ENCODE results near the gene DPYSL4. TPM values are rescaled to one million over a fixed set of nuclear protein-coding genes. Genes with fewer than 3 reads are reported as not detected.

The DPYSL4 gene
- total RNA-seq, 1 donor from 2014 or later = 0.99 TPM

DNA sequence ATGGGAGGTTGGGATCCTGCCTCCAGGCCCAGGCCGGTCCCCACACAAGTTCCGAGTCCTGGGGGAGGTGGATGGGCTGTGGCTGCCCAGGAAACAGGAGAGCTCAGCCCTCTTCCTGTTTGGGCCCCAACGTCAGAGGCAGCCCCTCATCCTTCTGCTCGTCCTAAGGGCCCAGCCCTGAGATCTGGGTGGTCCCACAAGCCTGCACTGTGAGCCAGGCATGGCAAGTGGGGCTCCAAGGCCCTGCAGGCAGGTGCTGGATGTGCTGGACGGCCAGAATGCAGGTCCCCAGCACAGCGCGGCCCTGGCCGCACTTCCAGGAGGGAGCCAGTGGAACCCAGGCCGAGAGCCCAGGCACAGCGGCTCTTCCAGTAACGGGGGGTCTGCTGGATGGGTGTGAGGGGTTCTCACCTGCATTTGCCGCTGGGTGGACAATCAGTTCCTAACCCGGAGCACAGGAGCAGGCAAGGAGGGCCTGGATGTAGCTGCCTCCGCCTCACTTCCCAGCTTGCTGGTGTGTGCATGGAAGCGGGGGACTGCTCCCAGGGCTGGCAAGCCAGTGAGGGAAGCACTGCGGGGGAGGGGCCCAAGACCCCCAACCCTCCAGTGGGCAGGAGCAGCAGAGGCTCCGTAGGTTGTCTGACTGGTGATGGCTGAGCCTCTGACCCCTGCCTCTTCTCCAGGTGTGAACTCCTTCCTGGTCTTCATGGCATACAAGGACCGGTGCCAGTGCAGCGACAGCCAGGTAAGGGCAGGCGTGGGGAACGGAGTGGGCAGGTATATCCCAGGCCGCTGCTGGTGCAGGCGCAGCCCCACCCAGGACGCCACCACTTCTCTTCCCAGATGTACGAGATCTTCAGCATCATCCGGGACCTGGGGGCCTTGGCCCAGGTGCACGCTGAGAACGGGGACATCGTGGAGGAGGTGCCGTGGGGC, 9.7 kb downstream of the DPYSL4 start:
- no peak for DNase-seq

- no peak for DNase-seq
Measured at GRCh38 chr10:132197271-132198067, 10.7 kb downstream of the DPYSL4 start.

DNA sequence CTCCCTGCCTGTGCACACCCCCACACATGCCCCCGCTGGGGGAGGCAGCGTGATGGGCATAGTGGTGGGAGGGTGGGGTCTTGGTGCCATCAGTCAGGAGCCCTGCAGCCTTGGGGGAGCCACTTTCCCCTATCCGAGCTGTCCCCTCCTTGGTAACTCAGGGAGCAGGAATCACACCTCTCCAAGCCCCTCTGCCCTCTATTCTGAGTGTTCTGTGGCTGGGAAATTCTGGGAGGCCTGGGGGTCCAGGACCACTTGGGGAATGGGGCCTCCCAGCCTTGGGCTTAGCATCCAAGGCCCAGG, 11.3 kb downstream of the DPYSL4 start:
- no peak for DNase-seq

- DNase-seq = no peak
Measured at GRCh38 chr10:132198381-132199181, 11.8 kb downstream of the DPYSL4 start.

GRCh38 chr10:132199268-132199853, 12.6 kb downstream of the DPYSL4 start:
- no peak for DNase-seq

DNA sequence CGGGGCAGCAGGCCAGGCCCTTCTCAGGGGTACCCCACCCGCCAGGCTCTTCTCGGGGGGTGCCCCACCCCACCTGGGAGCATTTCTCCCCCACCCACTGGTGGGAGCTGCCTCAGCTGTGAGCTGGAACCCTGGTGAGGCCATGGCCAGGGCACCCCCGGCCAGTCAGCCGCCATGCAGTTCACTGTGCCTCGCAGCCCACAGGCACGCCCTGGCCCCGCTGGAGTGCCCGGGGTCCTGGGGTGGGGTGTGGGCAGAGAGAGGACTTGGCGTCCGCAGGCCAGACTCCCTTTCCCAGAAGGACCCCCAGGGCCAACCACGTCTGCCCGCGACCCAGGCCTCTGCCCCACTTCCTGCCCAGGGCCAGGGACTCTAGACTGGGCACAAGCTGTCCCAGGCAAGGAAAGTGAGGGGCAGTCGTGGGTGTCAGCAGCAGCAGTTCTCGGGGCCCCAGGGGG, 13.1 kb downstream of the DPYSL4 start:
- no peak for DNase-seq

DNA sequence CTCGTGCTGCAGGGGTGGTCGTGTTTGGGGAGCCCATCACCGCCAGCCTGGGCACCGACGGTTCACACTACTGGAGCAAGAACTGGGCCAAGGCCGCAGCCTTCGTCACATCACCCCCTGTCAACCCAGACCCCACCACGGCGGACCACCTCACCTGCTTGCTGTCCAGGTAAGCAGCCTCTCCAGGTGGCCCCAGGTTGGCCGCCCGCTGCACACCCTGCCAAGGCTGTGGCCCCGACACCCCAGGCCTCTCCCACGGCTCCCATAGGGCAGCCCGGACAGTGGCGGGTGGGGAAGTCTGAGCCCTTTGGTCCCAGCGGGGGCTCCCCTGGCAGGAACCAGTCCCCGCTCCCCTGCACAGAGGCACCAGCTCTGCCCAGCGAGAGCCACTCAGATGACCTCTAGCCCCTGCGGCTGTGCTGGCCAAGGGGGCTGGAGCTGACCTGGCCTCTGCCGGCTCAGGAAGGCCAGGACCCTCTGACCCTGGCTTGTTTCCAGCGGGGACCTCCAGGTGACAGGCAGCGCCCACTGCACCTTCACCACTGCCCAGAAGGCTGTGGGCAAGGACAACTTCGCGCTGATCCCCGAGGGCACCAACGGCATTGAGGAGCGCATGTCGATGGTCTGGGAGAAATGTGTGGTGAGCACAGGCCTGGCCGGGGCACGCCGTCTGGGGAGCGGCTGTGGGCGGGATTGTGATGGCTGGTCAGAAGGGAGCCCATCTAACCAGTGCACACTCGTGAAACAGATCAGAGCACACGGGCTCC, 13.8 kb downstream of the DPYSL4 start:
- no peak for DNase-seq

GRCh38 chr10:132201111-132201969, 14.6 kb downstream of the DPYSL4 start:
- DNase-seq = no peak

- no peak for DNase-seq
Measured at GRCh38 chr10:132202070-132202970, 15.6 kb downstream of the DPYSL4 start.

GRCh38 chr10:132203256-132204077, 16.7 kb downstream of the DPYSL4 start:
- DNase-seq = no peak

GRCh38 chr10:132204078-132204780, 17.5 kb downstream of the DPYSL4 start:
- no peak for DNase-seq

DNA sequence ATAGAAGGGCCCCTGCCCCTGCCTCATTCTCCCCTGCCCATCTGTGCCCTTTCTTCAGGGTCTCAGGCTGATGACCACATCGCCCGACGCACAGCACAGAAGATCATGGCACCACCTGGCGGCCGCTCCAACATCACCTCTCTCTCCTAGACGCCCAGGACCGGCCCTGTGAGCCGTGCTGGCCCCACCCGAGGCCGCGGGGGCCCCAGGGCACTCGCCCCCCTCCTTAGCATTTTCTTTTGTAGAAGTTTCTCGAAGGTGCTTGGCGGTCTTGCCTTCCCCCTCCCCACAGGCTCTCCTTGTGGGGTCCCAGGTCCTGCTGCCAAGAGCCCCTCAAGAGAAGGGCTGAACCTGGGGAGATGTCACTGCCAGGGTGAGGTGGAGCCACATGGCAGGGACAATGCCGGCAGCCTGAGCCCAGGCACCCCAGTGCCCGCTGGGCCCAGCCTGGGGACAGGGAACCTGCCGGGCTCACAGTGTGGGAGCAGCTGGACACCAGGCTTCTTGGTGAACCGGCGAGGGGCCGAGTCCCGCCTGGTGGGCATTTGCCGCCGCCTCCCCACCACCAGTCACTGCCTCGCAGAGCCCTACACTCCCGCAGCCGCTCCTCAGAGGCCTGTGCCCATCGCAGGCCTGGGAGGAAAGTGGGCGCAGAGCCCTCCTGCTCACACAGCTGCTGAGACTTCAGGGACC, 18.2 kb downstream of the DPYSL4 start:
- DNase-seq = no peak

DNA sequence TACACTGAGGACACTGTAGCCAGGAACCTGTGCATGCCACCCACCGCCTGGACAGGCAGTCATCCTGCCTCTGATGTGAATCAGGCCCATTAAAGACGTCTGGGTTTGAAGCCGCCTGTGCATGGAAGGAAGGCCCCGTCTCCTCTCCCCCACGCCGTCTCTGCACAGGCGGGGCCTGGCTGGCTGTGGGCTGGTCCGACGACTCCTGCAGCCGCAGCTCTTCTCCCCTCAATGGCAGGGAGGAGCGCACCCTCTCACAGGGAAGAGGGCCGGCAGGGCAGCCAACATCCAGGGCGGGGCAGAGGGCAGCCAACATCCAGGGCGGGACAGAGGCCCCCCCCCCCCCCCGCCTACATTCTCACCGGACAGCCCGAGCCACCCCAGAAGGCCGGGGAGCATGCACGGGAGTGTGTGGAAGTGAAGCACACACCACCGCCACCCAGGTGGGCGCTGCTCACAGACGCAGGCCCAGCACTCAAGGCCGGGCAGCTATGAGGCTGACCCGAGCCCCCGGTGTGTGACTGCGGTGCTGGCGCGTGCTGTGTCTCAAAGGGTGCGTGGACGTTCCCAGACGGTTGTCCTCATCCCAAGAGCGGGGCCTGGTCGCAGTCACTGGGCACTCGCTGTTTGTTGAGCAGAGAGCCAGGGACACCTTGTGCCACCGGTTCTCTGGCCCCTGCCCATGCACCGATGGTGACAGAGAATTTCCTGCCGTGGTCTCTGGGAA, 19.1 kb downstream of the DPYSL4 start:
- no peak for DNase-seq

DNA sequence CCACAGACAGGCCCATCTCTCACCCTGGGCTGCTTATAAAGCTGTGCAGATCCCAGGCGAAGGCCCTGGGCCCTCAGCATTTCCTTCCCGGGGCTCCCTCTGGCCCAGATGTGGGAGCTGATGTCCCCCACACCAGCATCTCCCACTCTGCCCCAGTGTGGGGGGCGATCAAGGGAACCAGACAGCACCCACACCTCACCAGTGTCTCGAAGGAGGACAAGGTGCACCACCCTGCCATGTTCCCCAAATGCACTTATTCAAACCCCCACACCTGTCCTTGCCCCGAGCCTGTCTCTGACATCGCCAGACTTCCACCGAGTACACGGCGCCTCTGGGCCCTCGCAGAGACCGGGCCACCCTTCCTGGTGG, 19.6 kb downstream of the DPYSL4 start:
- DNase-seq = no peak

DNA sequence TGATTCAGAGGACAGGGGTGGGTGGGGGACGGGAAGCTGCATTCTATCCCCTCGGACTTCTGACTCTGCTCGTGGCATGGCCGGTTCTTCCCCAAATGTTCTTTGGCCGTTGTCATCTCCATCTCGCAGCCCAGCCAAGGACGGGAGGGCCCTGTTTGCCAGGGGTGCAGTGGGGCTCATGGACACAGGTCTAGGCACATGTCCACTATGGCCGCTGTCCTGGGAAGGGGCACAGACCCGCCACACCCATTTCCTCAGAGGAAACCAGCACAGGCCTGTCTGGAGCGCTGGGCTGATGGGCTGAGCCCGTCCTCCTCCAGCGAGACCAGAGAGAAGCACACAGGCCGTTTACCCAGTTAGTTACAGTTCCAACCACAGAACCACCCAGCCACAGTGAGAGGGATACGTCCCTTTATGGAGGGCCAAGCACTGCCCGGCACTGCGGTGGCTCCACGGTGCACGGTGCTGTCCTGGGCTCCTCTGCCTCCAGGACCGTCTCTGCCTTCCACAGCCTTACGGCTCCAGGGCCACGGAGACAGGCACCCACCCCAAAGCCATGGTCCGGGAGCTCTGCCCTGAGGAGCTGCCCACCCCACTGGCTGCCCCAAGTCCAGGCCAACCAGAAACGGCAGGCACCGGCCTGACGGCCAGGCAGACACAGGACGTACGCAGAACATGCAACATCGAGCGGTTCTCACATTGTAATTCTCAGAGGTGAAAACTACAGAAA, 20.2 kb downstream of the DPYSL4 start:
- DNase-seq = no peak

Data from skin of body (tissue), 2 donors.